CD4-positive, alpha-beta T cell (primary cell): ENCODE measurements around the gene SATB2. TPM values are rescaled to one million over a fixed set of nuclear protein-coding genes. Genes with fewer than 3 reads are reported as not detected.

Experiments used
- ATAC-seq: fragments of 200-7000 bp; cut with Tn5 transposase; one replicate; pipeline ENCODE4 v1.10.0; 2022; ENCODE audit warnings: mild to moderate bottlenecking; ENCODE audit not compliant: poor library complexity
- CTCF ChIA-PET: fragments of 350-600 bp; sonication (Branson Sonifier 250); formaldehyde crosslinking; loops from one replicate; lab custom pipeline; 2021; ENCODE audit warnings: antibody characterized with exemption, inconsistent platforms; lab: Charles Lee
- POLR2A ChIA-PET: fragments of 350-600 bp; sonication (Branson Sonifier 250); formaldehyde crosslinking; loops from one replicate; lab custom pipeline; 2021; ENCODE audit warnings: antibody characterized with exemption, inconsistent platforms; lab: Charles Lee
- DNase-seq, 14 experiments: peaks; one replicate each; pipeline ENCODE4 v3.0.0-alpha.2; 2013 to 2020; ENCODE audit warnings: mixed read lengths in 2 of 14
- H3K27ac ChIP-seq, 2 donors: one replicate each; pipeline versions ENCODE4 v1.5.1 to v1.7.0; 2013; ENCODE audit warnings: low read length in 2 of 2, low read depth in 1 of 2, mild to moderate bottlenecking in 1 of 2
- H3K27me3 ChIP-seq, 2 experiments: 1 replicate in 1 of 2; 2 replicates in 1 of 2; pipeline versions ENCODE4 v1.6.1 to v1.7.0; 2013; ENCODE audit warnings: low read length in 2 of 2, control low read depth in 1 of 2, mild to moderate bottlenecking in 1 of 2, moderate library complexity in 1 of 2; ENCODE audit not compliant: insufficient read depth in 2 of 2, control insufficient read depth in 1 of 2
- H3K36me3 ChIP-seq: one replicate; pipeline ENCODE4 v1.6.1; 2013; ENCODE audit warnings: low read length, control low read depth; ENCODE audit not compliant: insufficient read depth
- H3K4me1 ChIP-seq: one replicate; pipeline ENCODE4 v1.6.1; 2013; ENCODE audit warnings: low read length, control low read depth; ENCODE audit not compliant: insufficient read depth
- H3K4me3 ChIP-seq: one replicate; pipeline ENCODE4 v1.5.1; 2013; ENCODE audit warnings: mild to moderate bottlenecking, low read length, moderate library complexity
- H3K9me3 ChIP-seq, 2 experiments: 1 replicate in 1 of 2; 2 replicates in 1 of 2; pipeline versions ENCODE4 v1.6.1 to v1.7.0; 2013; ENCODE audit warnings: low read length in 2 of 2, mild to moderate bottlenecking in 2 of 2, control low read depth in 1 of 2, moderate library complexity in 1 of 2; ENCODE audit not compliant: control insufficient read depth in 1 of 2, insufficient read depth in 1 of 2
- H3K27ac Mint-ChIP-seq: one replicate; pipeline ENCODE4 v1.8.0; 2020; ENCODE audit warnings: mixed read lengths
- H3K27me3 Mint-ChIP-seq: one replicate; pipeline ENCODE4 v1.8.0; 2021; ENCODE audit warnings: mixed read lengths
- H3K36me3 Mint-ChIP-seq: one replicate; pipeline ENCODE4 v1.8.0; 2021; ENCODE audit warnings: low read depth, mixed read lengths
- H3K4me1 Mint-ChIP-seq: one replicate; pipeline ENCODE4 v1.8.0; 2021; ENCODE audit warnings: low read depth, mixed read lengths
- H3K4me3 Mint-ChIP-seq: one replicate; pipeline ENCODE4 v1.8.0; 2020; ENCODE audit warnings: mild to moderate bottlenecking, mixed read lengths
- H3K9me3 Mint-ChIP-seq: one replicate; pipeline ENCODE4 v1.8.0; 2020; ENCODE audit warnings: mixed read lengths
- intact Hi-C, 2 experiments: fragments of 100-400 bp; cut with DNase I in 1 of 2; cut with micrococcal nuclease in 1 of 2; formaldehyde crosslinking; loops; one replicate each; pipeline versions ENCODE4 v1.15.1 to v1.9.0; 2023 to 2025; cut with DNase I, micrococcal nuclease
- total RNA-seq, 174 experiments: library from RNA in 2 of 174; stranded (reverse) in 2 of 174; gene quantifications; one replicate each; pipeline ENCODE4 v1.2.3 and lab custom pipeline; 2021 to 2026
- TF ChIP-seq, protein P1 (sequence below): fragments of 200-600 bp; IDR thresholded peaks from one replicate; pipeline ENCODE4 v1.8.0; 2022; ENCODE audit warnings: antibody characterized with exemption, mild to moderate bottlenecking

Gene SATB2
- total RNA-seq, 2 experiments from 2014 or later: not detected

DNA sequence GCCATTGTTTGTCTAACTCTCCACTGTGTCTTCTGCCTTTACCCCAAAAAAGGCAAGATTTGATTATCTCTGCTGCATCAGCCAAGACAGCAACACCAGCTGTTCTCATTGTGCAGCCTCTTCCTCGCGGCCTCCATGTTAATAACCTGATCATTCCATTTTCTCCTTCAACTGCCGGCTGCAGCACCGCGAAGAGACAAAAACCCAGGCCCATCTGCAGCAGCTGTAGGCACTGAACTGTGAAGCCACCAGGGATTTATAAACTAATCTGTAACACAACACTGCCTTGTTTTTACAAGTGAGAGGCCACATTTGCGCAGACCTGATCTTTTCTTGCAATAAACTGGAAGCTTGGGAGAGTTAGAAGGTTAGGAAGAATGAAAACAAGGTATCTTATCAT lies 147.8 kb downstream of the SATB2 start:
- H3K27ac Mint-ChIP-seq: no peak overlapping the region
- POLR2A ChIA-PET: no interaction called here
- no peaks in the 10 kb centered on the region for H3K4me1 Mint-ChIP-seq
- Histone ChIP-seq H3K4me1 (no peaks in the 10 kb centered on the region), H3K4me3 (no peak overlapping the region), H3K36me3 (no peaks in the 10 kb centered on the region), H3K9me3 (peaks cover 0 to 5% of the 10 kb centered on the region in 2 experiments), H3K27me3 (no peaks in the 10 kb centered on the region), H3K27ac (no peak overlapping the region)
- DNase-seq (no peak), ATAC-seq (no peak)
- no peaks in the 10 kb centered on the region for H3K36me3 Mint-ChIP-seq
- H3K9me3 Mint-ChIP-seq: no peaks in the 10 kb centered on the region
- intact Hi-C loops: no loop called here
- TF ChIP-seq, protein P1, sequence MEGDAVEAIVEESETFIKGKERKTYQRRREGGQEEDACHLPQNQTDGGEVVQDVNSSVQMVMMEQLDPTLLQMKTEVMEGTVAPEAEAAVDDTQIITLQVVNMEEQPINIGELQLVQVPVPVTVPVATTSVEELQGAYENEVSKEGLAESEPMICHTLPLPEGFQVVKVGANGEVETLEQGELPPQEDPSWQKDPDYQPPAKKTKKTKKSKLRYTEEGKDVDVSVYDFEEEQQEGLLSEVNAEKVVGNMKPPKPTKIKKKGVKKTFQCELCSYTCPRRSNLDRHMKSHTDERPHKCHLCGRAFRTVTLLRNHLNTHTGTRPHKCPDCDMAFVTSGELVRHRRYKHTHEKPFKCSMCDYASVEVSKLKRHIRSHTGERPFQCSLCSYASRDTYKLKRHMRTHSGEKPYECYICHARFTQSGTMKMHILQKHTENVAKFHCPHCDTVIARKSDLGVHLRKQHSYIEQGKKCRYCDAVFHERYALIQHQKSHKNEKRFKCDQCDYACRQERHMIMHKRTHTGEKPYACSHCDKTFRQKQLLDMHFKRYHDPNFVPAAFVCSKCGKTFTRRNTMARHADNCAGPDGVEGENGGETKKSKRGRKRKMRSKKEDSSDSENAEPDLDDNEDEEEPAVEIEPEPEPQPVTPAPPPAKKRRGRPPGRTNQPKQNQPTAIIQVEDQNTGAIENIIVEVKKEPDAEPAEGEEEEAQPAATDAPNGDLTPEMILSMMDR: no peak
- no peak overlapping the region for H3K4me3 Mint-ChIP-seq
- CTCF ChIA-PET: no interaction called here
- no peaks in the 10 kb centered on the region for H3K27me3 Mint-ChIP-seq

DNA sequence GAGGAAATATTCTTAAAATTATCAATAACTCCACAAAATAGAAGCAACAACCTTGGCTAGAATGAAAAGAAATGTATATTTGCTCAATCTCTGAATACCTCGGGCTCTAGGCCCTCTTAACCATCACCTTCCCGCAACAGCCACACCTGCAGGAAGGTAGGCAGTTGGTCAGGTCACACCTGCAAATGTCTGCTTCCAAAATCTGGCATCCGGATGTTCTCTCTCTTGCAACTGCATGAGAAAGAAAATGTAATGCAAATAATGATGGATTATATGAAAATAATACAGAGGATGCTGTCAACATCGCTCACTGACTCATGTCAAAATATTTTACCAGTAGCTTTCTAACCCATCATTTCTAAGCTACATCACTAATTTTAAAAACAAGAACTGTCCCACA lies 148.3 kb downstream of the SATB2 start:
- Histone ChIP-seq H3K4me1 (no peaks in the 10 kb centered on the region), H3K27me3 (no peaks in the 10 kb centered on the region), H3K9me3 (peaks cover 0 to 5% of the 10 kb centered on the region in 2 experiments), H3K27ac (no peak overlapping the region), H3K36me3 (no peaks in the 10 kb centered on the region), H3K4me3 (no peak overlapping the region)
- Mint-ChIP-seq H3K4me1 (no peaks in the 10 kb centered on the region), H3K36me3 (no peaks in the 10 kb centered on the region), H3K27ac (no peak overlapping the region), H3K4me3 (no peak overlapping the region), H3K27me3 (no peaks in the 10 kb centered on the region), H3K9me3 (no peaks in the 10 kb centered on the region)
- DNase-seq: no peak
- ChIA-PET POLR2A (no interaction called here), CTCF (no interaction called here)
- intact Hi-C loops: no loop called here
- TF ChIP-seq, protein P1: no peak
- no peak for ATAC-seq

DNA sequence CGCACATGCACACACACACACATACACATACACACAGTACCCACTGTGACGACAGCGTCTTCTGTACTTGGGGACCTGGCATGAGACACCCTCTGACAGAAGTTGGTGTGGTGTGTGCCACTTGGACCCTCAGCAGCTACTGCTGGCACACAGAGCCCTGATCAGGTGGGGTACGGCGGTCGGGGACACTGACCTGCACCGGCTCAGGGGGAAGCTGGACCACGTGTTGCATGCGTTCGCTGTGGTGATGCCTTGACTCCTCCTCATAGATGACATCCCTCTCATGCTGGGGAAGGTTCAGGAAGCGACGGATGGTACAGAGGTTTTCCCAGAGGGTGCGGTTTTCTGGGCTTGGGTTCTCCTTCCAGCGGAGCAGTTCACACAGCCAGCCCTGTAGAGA lies 149.2 kb downstream of the SATB2 start:
- ChIA-PET CTCF (no interaction called here), POLR2A (no interaction called here)
- Mint-ChIP-seq H3K4me1 (no peaks in the 10 kb centered on the region), H3K27ac (no peak overlapping the region), H3K4me3 (no peak overlapping the region), H3K9me3 (no peaks in the 10 kb centered on the region), H3K27me3 (no peaks in the 10 kb centered on the region), H3K36me3 (no peaks in the 10 kb centered on the region)
- Histone ChIP-seq H3K36me3 (no peaks in the 10 kb centered on the region), H3K27me3 (no peaks in the 10 kb centered on the region), H3K4me1 (no peaks in the 10 kb centered on the region), H3K27ac (no peak overlapping the region), H3K9me3 (peaks cover 0 to 5% of the 10 kb centered on the region in 2 experiments), H3K4me3 (no peak overlapping the region)
- ATAC-seq: no peak
- TF ChIP-seq, protein P1: no peak
- no peak for DNase-seq
- intact Hi-C loops: no loop called here
